Heart left ventricle (tissue), 16 donors: Measurements from ENCODE around the gene ZDHHC23. TPM values are rescaled to one million over a fixed set of nuclear protein-coding genes. Genes with fewer than 3 reads are reported as not detected.

ENCODE experiments used
- ATAC-seq, 4 donors: fragments of 200-7000 bp; cut with Tn5 transposase; one replicate each; pipeline ENCODE4 v1.9.1; 2020 to 2022; ENCODE audit warnings: moderate library complexity in 4 of 4, mild to moderate bottlenecking in 3 of 4, moderate number of reproducible peaks in 1 of 4
- DNase-seq, 5 donors: peaks; one replicate each; pipeline ENCODE4 v3.0.0-alpha.2; 2020
- H3K27ac ChIP-seq, 12 donors: fragments of 200-600 bp; sonication (generic) in 4 of 12; one replicate each; pipeline versions ENCODE4 v1.5.0 to v1.8.0; 2016 to 2022; ENCODE audit warnings: mild to moderate bottlenecking in 2 of 12
- H3K27me3 ChIP-seq, 9 donors: fragments of 200-600 bp; sonication (generic) in 2 of 9; one replicate each; pipeline versions ENCODE4 v1.5.1 to v1.8.0; 2016 to 2022; ENCODE audit warnings: mild to moderate bottlenecking in 3 of 9
- H3K36me3 ChIP-seq, 9 donors: fragments of 200-600 bp; sonication (generic) in 2 of 9; one replicate each; pipeline versions ENCODE4 v1.5.0 to v1.8.0; 2018 to 2022; ENCODE audit warnings: mild to moderate bottlenecking in 2 of 9
- H3K4me1 ChIP-seq, 12 donors: fragments of 200-600 bp; sonication (generic) in 4 of 12; one replicate each; pipeline versions ENCODE4 v1.5.0 to v1.8.0; 2016 to 2022; ENCODE audit warnings: mild to moderate bottlenecking in 3 of 12
- H3K4me3 ChIP-seq, 12 donors: fragments of 200-600 bp; sonication (generic) in 4 of 12; one replicate each; pipeline versions ENCODE4 v1.5.0 to v1.8.0; 2017 to 2022; ENCODE audit warnings: mild to moderate bottlenecking in 9 of 12, moderate library complexity in 4 of 12
- H3K9me3 ChIP-seq, 12 donors: fragments of 200-600 bp; sonication (generic) in 4 of 12; one replicate each; pipeline versions ENCODE4 v1.5.0 to v1.8.0; 2016 to 2022; ENCODE audit warnings: mild to moderate bottlenecking in 1 of 12
- CTCF ChIP-seq, 12 donors: fragments of 200-600 bp; sonication (generic) in 4 of 12; IDR thresholded peaks; one replicate each; pipeline versions ENCODE4 v1.5.0 to v1.8.0; 2018 to 2022; ENCODE audit warnings: antibody characterized with exemption in 12 of 12, mild to moderate bottlenecking in 5 of 12
- POLR2A ChIP-seq, 2 donors: fragments of 450-650 bp; IDR thresholded peaks; one replicate each; pipeline ENCODE4 v1.6.1; 2017; ENCODE audit warnings: antibody characterized with exemption in 2 of 2, mild to moderate bottlenecking in 2 of 2, moderate library complexity in 2 of 2
- WGBS, 4 donors: extraction: QIAGEN DNeasy Blood & Tissue Kit in 2 of 4; methylation state at CpG; one replicate each; pipeline versions ENCODE4 v1.1.5 to v1.1.7; 2013 to 2018; 5-methylcytosine and 5-hydroxymethylcytosine counted together
- intact Hi-C, 10 donors: fragments of 100-400 bp; cut with DNase I; formaldehyde crosslinking; loops; one replicate each; pipeline versions ENCODE4 v1.11.1 to v1.14.2; 2022
- polyA plus RNA-seq, 2 donors: library from polyadenylated mRNA; stranded (reverse); fragments of 200-250 nt; gene quantifications; one replicate each; pipeline ENCODE4 v1.2.3, GENCODE V29; 2013
- total RNA-seq, 9 donors: library from RNA; depleted of rRNA in 2 of 9; stranded (reverse); fragments of >200 nt in 2 of 9; fragmentation: NEBNext Ultra II Directional in 3 of 9; extraction: Animal tissue kit (Norgen Biotek cat#: 25700) in 3 of 9; gene quantifications; one replicate each; pipeline versions ENCODE4 v1.1.0 to v1.2.4, GENCODE V29; 2016 to 2023
- donor health status: ischemic (EF 13 %, LVEDD 7.1; RV severe dilation, severe dysfunction).
- donor health status: healthy with polysubstance abuse.
- donor health status: DM: no; HTN: yes; CAD: no.
- donor health status: DM: no; HTN: no; CAD: no.
- donor health status: ischemic (EF 25% LVEDD 6.9; RV normal size, moderate dysfunction).
- donor health status: ischemic (EF 25% LVEDD 5.7; RV mildly dilated, moderate dysfunction).
- donor health status: healthy.
- donor health status: DM: yes; HTN: yes; CAD: no.
- donor health status: ischemic (EF 35%, LVEDD 5.7; RV mildly dilated, moderate dysfunction).
- donor health status: nonischemic (EF 11% LVEDD 7.7; RV severe dilation, severe dysfunction).
- donor health status: DM: yes; HTN: yes; CAD: no.
- donor health status: PGD.
- donor health status: ischemic (EF 29% LVEDD 5.4; RV normal size, mild dysfunction).
- donor health status: nonischemic (EF 23%, LVEDD 6.1; RV moderate dilation, normal function).

The ZDHHC23 gene
- total and polyA plus RNA-seq, 11 donors = 0.60 to 4.2 (median 1.7) TPM

GRCh38 chr3:113968986-113969385 is 21.2 kb downstream of the ZDHHC23 start:
- peaks cover 0 to 28% (median 9%) of the 10 kb centered on the region in 12 donors for H3K9me3 ChIP-seq
- H3K36me3 ChIP-seq = peaks cover 0 to 10% (median 0%) of the 10 kb centered on the region in 9 donors
- H3K27me3 ChIP-seq = no peaks in the 10 kb centered on the region
- intact Hi-C loops = no loop called here
- H3K27ac ChIP-seq = no peak overlapping the region
- no peak for TF ChIP-seq CTCF (IDR thresholded peaks at IDR 0.05)
- TF ChIP-seq POLR2A (IDR thresholded peaks at IDR 0.05) = no peak
- ATAC-seq = peak in 2 of 4 donors; percentile 52 to 59
- H3K4me1 ChIP-seq = no peaks in the 10 kb centered on the region
- no peak overlapping the region for H3K4me3 ChIP-seq
- 46 to 63% (median 58%) methylated on average over 2 of the region's 2 CpGs for WGBS, 4 donors
- DNase-seq = no peak

- no peaks in the 10 kb centered on the region for H3K4me1 ChIP-seq
- H3K27ac ChIP-seq = no peak overlapping the region
- peaks cover 0 to 45% (median 30%) of the 10 kb centered on the region in 9 donors for H3K36me3 ChIP-seq
- no peaks in the 10 kb centered on the region for H3K27me3 ChIP-seq
- WGBS, 4 donors = 86 to 93% (median 90%) methylated on average over 4 of the region's 4 CpGs
- ATAC-seq = no peak
- H3K9me3 ChIP-seq = peaks cover 0 to 19% (median 9%) of the 10 kb centered on the region in 12 donors
- no peak for DNase-seq
- intact Hi-C loops = no loop called here
- no peak overlapping the region for H3K4me3 ChIP-seq
- TF ChIP-seq CTCF (IDR thresholded peaks at IDR 0.05) (no peak), POLR2A (IDR thresholded peaks at IDR 0.05) (no peak)
Measured at GRCh38 chr3:113977822-113978221, 30.0 kb downstream of the ZDHHC23 start.

GRCh38 chr3:113979916-113980315 is 32.1 kb downstream of the ZDHHC23 start:
- Histone ChIP-seq H3K4me1 (no peaks in the 10 kb centered on the region), H3K27ac (no peak overlapping the region), H3K4me3 (no peak overlapping the region), H3K9me3 (no peaks in the 10 kb centered on the region), H3K36me3 (peaks cover 0 to 48% (median 30%) of the 10 kb centered on the region in 9 donors), H3K27me3 (no peaks in the 10 kb centered on the region)
- intact Hi-C loops = no loop called here
- DNase-seq = no peak
- WGBS, 4 donors = 86 to 100% (median 88%) methylated on average over 1 of the region's 1 CpG
- ATAC-seq = no peak
- no peak for TF ChIP-seq POLR2A (IDR thresholded peaks at IDR 0.05)
- no peak for TF ChIP-seq CTCF (IDR thresholded peaks at IDR 0.05)

GRCh38 chr3:113981803-113982202 is 34.0 kb downstream of the ZDHHC23 start:
- no peaks in the 10 kb centered on the region for H3K9me3 ChIP-seq
- DNase-seq (no peak), ATAC-seq (no peak)
- no peaks in the 10 kb centered on the region for H3K4me1 ChIP-seq
- no peak for TF ChIP-seq CTCF (IDR thresholded peaks at IDR 0.05)
- no peak for TF ChIP-seq POLR2A (IDR thresholded peaks at IDR 0.05)
- H3K36me3 ChIP-seq = peaks cover 0 to 42% (median 29%) of the 10 kb centered on the region in 9 donors
- intact Hi-C loops = no loop called here
- H3K27ac ChIP-seq = no peak overlapping the region
- no peaks in the 10 kb centered on the region for H3K27me3 ChIP-seq
- H3K4me3 ChIP-seq = no peak overlapping the region
